ENCODE data around the gene MBD6.
"Not testable (repeated sequence)": the region's sequence is repeated elsewhere in the genome, so short reads cannot be mapped to it uniquely, and the experiment has no call there.

Gene MBD6

GRCh38 chr12:57550641-57551549, 28.3 kb downstream of the MBD6 start:
- no peak for DNase-seq (ENCODE audit: low read depth)

DNA sequence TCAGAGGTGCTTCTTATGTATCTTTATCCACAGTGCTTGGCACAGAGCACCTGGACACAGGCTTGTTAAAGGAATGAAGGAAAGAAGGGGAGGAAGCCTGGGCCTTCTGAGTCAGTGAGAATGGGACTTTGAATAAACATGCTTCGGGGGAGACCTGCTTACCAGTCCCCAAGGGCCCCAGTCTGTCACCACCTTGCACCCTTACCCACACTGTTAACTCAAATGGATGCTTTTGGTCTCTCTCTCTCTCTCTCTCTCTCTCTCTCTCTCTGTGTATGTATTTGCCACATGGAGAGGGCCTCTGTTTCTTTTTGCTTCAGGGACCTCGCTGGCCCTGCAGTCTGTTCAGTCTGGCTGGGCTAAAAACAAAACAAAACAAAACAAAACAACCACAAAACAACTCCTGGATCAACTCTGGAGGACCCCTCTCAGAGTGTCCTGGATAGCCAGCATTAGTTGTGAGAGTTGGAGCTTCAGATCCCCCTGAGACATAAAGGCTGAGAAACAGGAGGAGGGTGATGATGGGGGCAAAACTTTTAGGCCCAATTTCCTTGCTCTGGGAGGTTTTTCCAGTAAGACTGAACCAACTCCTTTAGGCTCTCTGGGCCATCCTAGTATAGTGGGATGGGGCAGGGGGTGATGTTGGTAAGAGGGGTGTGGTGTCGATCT, 29.1 kb downstream of the MBD6 start:
- no peak for DNase-seq (ENCODE audit: low read depth)

DNA sequence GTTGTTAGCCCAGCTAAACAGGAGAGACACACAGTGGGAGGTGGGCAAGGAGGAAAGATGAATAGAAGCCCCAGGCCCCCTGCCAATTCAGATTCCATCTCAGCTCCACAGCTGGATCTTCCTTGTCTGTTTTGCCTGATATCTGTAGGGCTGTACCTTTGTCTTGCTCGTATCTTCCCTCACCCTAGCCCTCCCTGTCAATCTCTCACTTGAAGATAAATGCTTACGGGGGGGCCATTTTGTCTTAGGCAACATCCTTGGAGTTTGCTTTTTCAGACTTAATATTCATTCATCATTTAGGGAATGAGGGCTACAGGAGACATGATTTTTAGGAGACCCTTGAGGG, 29.7 kb downstream of the MBD6 start:
- no peak for DNase-seq (ENCODE audit: low read depth)

GRCh38 chr12:57552835-57553313, 30.2 kb downstream of the MBD6 start:
- no peak for DNase-seq (ENCODE audit: low read depth)

DNA sequence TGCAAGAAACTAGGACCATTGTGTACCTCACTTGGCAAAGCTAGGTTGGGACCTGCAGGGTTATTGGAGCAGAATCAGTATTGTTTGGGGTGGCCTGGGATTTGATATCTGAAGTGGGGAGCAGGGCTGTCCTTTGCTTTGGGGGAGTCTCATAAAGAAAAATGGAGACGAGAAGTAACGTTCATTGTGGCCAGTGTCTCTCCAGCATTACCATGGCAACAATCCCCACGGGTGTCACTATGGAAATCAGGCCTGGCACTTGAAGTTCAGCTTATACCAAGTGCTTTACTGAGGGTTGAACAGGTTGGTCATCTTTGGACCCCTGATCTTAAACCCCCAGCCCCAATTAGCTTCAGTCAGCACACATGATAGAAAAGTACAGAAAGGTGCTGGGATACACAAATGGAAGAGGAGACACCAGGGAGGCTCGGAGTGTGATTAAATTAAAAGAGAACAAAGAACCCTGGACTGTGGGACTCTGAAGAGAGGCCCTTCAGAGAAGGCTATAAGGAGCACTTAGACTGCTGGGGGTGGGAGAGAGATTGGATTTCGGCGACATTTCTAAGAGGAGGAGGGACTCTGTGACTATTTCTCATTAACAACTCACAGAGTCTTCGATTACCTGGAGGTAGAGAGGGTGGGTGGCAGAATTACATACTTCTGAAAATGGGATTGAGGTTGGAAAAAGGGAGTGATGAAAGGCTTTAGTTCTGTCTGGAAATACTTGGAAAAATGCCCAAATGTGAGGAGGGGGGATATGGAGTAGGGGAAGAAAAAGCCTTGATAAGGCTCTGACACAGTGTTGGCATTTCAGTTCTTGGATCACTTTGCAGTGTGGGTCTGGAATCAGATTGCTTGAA, 30.9 kb downstream of the MBD6 start:
- DNase-seq (ENCODE audit: low read depth): no peak

DNA sequence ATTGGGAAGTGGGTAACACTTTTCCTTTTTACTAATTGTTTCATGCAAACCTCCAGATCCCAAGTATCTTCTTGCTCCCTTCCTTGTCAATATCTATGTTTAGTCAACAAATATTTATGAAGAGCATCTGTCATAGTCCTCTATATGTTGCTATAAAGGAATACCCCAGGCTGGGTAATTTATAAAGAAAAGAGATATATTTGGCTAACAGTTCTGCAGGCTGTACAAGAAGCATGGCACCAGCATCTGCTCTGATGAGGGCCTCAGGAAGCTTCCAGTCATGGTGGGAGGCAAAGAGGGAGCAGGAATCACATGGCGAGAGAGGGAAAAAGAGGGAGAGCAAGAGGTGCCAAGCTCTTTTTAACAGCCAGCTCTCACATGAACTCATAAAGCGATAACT, 31.8 kb downstream of the MBD6 start:
- DNase-seq (ENCODE audit: low read depth): no peak

DNA sequence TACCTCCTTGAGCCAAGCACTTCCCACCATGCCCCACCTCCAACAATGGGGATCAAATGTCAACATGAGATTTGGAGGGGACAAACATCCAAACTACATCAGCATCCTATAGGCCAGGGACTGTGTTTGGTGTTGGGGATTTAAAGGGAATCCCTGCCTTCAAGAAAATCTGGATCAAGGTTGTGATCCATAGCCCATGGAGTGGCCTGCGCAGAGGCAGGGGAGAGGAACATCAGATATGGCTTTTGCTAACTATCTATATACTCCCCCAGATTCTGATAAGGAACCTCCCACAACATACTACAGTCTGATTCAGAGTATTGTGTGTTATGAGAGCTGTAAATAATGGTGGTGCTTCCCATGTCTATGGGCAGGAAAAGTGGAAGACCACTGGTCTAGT, 32.3 kb downstream of the MBD6 start:
- DNase-seq (ENCODE audit: low read depth): no peak

DNA sequence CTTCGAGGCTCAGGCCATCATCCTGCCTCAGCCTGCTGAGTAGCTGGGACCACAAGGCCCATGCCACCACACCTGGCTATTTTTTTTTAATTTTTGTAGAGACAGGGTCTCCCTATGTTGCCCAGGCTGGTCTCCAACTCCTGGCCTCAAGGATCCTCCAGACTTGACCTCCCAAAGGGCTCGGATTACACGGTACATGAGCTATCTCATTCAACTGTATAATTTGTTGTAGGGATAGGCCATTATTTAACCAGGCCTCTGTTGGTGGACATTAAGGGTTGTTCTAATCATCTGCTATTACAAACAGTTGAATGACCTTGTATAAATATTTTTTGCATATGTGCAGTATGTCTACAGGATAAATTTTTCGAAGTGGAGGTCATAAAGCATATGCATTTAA, 36.2 kb downstream of the MBD6 start:
- DNase-seq (ENCODE audit: low read depth): no peak

GRCh38 chr12:57560516-57560915, 37.9 kb downstream of the MBD6 start:
- no peak for DNase-seq (ENCODE audit: low read depth)

- not testable (repeated sequence) for DNase-seq (ENCODE audit: low read depth)
Observed at GRCh38 chr12:57561117-57561516, 38.5 kb downstream of the MBD6 start.

GRCh38 chr12:57563358-57563757, 40.7 kb downstream of the MBD6 start:
- no peak for DNase-seq (ENCODE audit: low read depth)

DNA sequence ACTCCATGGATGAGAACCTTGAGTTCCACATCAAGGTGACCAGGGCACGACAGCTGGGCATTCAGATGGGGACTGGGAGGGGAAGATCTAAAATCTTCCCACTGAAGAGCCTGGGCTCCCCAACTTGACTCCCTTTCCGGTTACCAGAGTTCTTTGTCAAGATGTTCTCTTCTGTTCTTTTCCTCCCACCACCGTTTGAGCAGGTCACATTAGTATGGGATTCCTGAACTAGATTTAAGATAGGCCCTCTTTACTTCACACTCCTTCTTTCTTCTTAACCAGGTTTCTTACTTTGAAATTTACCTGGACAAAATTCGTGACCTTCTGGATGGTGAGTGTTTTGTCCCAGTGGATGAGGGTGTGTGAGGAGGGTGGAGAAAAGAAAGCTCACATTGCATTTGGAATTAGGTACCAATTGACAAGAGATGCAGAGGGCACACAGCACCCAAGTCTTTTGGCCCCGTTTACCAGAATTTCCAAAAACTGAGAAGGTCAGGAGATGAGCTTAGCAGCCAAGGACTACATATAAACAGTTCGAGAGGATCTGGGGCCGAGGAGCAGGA, 41.6 kb downstream of the MBD6 start:
- no peak for DNase-seq (ENCODE audit: low read depth)

DNA sequence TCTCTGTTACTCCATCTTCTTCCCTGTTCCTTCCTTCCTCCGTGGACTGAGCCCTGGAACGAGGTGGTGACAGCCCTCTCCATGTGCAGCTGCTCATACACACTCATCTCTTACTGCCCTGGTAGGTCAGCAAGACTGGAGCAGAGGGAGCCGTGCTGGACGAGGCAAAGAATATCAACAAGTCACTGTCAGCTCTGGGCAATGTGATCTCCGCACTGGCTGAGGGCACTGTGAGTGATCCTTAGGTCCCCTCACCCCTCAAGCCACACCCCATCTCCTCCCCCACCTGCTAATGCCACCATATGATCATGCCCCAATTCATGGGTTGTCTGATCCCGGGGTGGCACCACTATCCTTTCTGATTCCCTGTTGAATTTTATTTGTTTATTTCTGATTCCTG, 46.2 kb downstream of the MBD6 start:
- DNase-seq (ENCODE audit: low read depth): no peak

GRCh38 chr12:57569858-57570257, 47.2 kb downstream of the MBD6 start:
- DNase-seq (ENCODE audit: low read depth): no peak

DNA sequence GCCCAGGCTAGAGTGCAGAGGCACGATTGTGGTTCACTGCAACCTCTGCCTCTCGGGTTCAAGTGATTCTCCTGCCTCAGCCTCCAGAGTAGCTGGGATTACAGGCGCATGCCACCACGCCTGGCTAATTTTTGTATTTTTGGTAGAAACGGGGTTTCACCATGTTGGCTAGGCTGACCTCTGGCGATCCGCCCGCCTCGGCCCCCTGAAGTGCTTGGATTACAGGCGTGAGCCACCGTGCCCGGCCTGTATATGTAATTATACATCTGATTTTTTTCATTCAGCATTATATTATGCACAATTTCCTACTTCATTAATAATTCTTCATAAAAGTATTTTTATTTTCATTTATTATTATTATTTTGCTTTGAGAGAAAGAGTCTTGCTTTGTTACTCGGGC, 47.8 kb downstream of the MBD6 start:
- DNase-seq (ENCODE audit: low read depth): not testable (repeated sequence)

DNA sequence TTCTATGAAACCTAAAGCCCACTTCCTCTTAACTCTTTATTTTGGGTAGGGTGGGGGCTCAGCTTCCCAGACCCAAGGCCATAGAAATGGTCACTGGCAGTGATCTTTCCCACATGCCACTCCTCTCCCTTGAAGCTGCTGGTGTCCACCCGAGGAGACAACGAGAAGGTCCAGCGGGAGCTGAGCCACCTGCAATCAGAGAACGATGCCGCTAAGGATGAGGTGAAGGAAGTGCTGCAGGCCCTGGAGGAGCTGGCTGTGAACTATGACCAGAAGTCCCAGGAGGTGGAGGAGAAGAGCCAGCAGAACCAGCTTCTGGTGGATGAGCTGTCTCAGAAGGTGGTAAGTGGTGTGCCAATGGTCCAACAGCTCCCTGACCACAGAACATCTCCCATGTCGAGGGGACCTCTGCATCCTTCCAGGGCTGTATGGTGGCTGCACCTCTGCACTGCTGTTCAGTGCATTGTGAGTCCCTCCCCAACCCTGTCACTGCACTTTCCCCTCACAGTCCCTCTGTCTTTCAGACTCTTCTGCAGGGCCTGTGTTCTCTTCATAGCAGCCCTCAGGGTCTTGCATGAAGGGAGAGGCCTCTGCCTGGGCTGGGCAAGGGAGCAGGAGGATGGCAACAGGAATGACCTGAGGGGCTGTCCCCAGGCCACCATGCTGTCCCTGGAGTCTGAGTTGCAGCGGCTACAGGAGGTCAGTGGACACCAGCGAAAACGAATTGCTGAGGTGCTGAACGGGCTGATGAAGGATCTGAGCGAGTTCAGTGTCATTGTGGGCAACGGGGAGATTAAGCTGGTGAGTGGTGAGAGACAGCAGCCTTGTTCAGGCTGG, 49.5 kb downstream of the MBD6 start:
- no peak for DNase-seq (ENCODE audit: low read depth)

- no peak for DNase-seq (ENCODE audit: low read depth)
Observed at GRCh38 chr12:57574795-57575194, 52.2 kb downstream of the MBD6 start.

GRCh38 chr12:57575771-57576612, 53.4 kb downstream of the MBD6 start:
- DNase-seq (ENCODE audit: low read depth): no peak

GRCh38 chr12:57576613-57577160, 54.1 kb downstream of the MBD6 start:
- DNase-seq (ENCODE audit: low read depth): no peak
